ENCODE results near the gene ZNF664.

Gene ZNF664

GRCh38 chr12:123990511-123990910 is 17.5 kb downstream of the ZNF664 start:
- no peak for DNase-seq (ENCODE audit: low spot score)

- no peak for DNase-seq (ENCODE audit: low spot score)
Observed at GRCh38 chr12:123991372-123991951, 18.4 kb downstream of the ZNF664 start.

DNA sequence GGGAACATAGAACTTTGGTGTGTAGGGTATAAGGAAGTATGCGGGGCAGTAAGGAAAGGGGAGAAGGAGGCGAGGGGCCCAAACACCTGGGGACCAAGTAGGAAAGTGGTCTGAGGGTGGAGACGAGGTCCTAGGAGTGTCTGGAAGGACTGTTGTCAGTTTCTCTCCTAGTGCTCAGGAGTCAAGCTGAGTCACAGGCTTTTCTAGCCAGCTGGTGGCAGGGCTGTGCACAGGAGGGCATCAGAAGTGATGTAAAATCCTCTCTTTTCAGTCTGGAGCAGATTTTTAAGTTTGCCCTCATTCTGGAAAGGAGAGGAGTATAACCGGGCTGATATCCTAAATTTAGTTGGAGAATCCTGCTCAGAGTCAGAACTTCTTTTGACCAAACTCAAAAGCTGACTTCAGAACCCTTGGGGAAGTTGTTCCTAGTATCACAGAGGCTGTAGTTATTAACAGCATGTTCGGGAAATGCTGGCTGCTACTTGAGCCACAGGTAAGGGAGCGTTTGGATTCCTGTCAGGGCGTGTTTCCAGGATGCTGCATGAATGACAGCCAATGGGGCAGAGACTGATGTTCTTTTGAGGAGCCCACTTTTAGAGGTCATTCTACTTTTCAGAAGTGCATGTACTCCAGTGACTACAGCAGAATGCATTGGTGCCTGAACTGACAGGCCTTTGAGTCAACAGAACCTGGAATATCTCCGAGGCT is 19.3 kb downstream of the ZNF664 start:
- no peak for DNase-seq (ENCODE audit: low spot score)

DNA sequence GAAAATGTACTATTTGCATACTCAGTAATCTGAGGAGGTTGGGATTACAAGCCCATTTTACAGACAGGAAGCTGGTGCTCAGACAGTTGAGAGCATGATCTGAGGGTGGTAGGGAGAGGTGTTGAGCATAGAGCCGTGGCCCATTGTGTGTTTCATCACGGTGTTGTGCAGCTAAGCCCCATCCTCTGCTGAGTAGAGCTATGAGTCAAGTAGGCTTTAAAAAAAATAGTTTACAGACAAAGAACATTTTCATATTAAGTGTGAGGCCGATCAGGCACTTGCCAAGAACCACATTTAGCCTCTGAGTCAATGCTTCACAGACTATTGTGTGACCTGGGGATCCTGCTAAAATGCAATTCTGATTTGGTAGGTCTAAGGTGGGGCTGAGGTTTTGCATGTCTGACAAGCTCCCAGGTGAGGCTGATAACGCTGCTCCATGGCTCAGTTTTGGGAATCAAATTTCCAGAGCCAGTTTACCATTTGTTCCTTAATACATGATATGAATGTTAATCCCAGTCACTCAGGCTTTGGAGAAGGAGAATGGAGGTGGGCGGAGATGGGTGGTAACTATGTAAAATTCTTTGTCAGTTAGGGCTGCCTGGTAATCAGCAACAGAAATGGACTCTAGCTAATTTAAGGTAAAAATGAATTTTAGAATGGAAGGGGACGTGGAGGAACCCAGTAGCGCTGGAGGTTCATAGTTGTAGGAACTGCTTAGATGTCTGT is 22.2 kb downstream of the ZNF664 start:
- no peak for DNase-seq (ENCODE audit: low spot score)

DNA sequence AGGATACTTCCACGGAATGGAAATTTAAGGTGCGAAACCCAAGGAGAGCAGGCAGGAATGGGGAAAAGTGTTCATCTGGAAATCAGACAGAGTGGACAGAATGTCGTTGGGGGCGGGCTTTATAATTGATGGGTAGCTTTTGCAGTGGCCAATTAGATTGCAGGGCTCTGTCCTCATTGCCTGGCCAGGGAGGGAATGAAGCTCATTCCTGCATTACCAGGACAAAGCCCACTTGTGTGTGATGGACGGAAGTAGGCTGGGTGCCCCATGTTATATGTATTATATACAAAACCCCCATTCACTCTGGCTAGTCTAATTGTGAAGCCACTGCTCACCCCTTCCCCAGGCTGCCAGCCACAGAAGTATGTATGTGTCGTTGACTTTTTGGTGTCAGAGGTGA is 23.6 kb downstream of the ZNF664 start:
- DNase-seq (ENCODE audit: low spot score) = peak; percentile 41

GRCh38 chr12:123997033-123997822 is 24.2 kb downstream of the ZNF664 start:
- no peak for DNase-seq (ENCODE audit: low spot score)

GRCh38 chr12:123997908-123998307 is 24.9 kb downstream of the ZNF664 start:
- no peak for DNase-seq (ENCODE audit: low spot score)

- peak; percentile 92 for DNase-seq (ENCODE audit: low spot score)
Observed at GRCh38 chr12:123998344-123998990, 25.5 kb downstream of the ZNF664 start.

DNA sequence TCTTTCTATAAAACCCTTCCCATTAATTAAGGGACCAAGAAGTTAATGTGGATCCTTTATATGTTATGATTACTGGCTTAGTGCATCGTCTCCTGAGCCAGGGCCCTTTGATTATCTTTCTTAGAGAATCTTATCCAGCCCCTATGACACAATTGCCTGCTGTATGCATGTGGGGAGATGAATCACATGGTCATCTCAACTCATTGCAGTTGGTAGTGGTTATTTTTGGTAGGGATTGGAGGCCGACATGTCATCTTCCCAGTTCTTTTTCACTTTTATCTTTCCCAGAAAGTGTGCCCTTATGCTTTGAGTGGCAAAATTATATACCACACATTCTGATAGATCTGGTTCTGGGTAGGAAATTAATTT is 26.0 kb downstream of the ZNF664 start:
- no peak for DNase-seq (ENCODE audit: low spot score)

- no peak for DNase-seq (ENCODE audit: low spot score)
Observed at GRCh38 chr12:124000111-124000510, 27.1 kb downstream of the ZNF664 start.

DNA sequence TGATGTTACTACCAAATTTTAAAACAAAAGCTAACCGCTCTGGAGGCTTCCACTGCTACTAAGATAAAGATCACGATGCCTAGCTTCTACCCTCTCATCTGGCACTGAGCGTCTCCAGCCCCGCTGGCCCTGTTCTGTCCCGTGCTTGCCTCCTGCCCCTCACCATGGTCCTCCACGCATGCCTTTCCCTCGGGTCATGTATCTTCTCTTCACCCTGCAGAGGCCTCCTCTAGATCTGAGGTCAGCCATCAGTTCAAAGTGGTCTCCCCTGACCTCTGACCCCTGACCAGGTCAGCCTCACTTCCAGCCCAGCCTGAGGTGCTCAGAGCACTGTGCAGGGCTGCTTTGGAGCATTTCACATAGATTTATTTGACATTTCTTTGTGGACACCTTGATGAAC is 28.3 kb downstream of the ZNF664 start:
- no peak for DNase-seq (ENCODE audit: low spot score)

- DNase-seq (ENCODE audit: low spot score) = no peak
Observed at GRCh38 chr12:124002021-124002644, 29.1 kb downstream of the ZNF664 start.

GRCh38 chr12:124002654-124003053 is 29.6 kb downstream of the ZNF664 start:
- no peak for DNase-seq (ENCODE audit: low spot score)

DNA sequence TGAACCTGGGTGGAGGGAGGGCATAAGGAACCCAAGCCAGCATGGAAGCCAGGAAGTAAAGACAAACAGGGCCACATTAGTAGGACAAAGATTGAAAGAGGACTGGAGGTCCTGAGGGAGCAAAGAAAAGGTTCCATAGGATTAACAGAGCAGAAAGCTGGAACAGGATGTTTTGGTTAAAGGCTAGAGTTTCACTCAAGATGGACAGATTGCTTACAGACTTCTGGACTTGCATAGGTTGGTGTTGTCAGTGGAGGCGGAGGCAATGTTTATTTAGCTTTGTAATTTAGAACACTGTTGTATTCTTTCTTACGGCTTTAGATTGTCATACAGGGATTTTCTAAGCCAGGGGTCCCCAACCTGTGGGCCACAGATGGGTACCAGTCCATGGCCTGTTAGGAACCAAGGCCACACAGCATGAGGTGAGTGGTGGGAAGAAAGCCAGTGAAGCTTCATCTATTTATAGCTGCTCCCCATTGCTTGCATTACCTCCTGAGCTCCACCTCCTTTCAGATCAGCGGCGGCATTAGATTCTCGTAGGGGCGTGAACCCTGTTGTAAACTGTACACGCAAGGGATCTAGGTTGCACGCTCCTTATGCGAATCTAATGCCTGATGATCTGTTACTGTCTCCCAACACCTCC is 31.3 kb downstream of the ZNF664 start:
- no peak for DNase-seq (ENCODE audit: low spot score)

- DNase-seq (ENCODE audit: low spot score) = no peak
Observed at GRCh38 chr12:124006085-124006845, 33.2 kb downstream of the ZNF664 start.

GRCh38 chr12:124006846-124007713 is 34.1 kb downstream of the ZNF664 start:
- no peak for DNase-seq (ENCODE audit: low spot score)

- DNase-seq (ENCODE audit: low spot score) = no peak
Observed at GRCh38 chr12:124007826-124008570, 35.0 kb downstream of the ZNF664 start.

DNA sequence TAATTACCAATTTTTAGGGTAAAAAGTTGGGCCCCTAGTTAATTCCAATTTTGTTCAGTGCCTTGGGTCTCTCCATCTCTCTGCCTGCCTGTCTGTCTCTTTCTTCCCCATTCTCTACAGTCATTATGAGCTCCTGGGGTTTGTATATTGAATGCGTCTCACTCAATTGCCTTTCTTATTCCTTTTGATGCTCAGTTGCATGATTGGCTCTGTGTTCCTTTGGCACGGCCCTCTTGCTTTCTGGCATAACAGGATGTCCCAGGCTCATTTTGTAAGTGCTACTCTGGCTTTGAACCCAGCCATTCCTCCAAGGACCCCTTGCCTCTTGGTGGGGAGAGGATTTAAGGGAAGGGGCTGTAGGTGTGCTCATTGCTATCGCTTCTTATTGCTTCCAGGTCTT is 35.6 kb downstream of the ZNF664 start:
- DNase-seq (ENCODE audit: low spot score) = no peak

Data from SK-N-DZ (cell line).